Measurements from ENCODE around the gene PDK4.
"Not testable (repeated sequence)": the region's sequence is repeated elsewhere in the genome, so short reads cannot be mapped to it uniquely, and the experiment has no call there.

The PDK4 gene

DNA sequence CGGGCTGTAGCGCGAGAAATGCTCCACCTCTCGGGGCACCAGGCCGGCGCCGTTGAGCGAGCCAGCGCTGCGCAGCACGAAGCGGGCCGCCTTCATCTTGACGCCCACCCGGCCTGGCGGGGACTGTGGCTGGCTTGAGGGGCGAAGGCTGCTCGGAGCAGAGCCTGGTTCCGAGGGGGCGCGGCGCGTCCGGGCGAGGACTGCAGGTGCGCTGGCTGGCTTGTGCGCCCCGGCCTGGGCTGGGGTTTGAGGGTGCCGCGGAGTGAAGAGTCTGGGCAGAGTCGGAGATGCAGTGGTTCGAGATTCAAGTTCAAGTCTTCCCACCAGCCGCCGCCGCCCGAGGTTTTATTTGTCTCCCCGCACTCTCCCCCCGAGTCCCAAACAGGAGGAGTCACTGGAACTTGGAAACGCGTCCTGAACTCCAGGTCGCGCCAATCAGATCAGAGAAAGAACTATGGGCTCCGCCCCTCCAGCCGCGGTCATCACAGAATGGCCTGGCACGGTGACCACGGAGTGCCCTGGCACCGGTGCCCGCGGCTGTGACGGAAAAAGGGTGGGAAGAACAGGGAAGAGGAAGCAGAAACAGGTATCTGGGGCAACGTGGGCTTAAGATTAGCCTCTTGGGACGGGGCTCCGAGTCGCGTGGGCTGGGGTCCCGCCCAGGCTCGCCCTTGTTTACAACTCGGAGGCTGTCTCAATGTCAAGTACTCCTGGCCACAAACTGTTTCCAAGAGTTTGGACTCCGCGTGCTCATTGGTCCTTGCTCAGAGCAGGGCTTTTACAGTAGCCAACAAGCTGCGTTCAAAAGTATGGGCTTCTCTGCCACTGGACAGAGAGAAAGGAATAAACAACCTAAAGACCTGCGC lies at the start of gene PDK4:
Gene PDK4, minus strand, starts transcription at position 319 of the 866 bp plus-strand sequence. Its CDS starts 223 bp downstream, at position 96.
- peak; percentile 12 for DNase-seq

DNA sequence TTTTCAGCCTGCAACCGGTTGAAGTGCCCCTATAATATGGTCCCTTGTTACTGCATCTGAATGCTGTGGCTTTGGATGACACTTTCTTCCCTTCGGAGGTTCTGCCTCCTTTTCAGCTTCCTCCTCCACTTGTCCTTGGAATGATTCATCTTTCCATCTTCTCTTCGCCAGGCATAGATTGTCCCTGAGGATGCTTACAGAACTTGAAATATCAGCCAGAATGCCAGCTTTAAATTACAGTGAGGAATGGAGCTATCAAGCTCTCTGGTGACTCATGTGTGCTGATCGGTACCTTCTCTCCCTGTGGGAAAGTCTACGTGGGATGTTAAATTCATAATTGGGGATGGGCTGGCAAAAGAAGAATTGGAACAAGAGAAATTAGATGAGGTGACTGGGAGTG lies 45.9 kb upstream of the PDK4 start:
- DNase-seq: no peak

DNA sequence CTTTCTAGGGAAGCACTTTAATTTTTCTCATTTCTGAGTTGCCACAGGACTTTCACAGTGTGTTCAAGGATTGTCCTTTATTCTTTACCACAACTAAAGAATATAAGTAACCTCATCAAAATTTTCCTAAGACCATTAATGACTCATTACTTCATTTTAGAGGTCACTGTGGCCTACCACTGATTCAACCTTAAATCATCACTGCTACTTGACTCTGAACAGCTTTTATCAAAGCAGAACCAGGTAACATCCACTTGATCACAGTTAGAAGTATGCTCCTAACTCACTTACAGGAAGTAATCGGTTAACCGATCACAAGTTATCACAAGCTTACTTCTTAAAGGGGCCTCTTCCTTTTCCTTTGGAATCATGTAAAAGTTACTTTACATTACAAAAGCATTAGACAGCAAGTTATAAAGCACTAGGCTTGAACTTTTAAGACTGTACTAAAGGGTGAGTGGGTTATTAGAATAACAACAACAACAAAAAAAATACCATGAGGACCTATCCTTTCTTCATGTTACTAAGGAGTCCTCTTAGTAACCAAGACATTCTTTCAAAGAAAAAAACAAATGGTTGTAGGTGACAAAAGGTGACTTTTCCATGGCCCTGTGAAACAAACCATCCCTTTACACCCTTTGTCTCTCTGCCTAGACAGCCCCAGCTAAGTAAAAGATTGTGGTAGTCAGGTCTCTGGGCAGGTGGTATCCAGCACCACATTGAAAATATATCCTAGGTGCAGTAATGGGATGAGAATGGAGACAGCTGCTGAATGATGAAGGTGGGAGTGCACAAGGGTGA lies 40.0 kb upstream of the PDK4 start:
- no peak for DNase-seq

DNA sequence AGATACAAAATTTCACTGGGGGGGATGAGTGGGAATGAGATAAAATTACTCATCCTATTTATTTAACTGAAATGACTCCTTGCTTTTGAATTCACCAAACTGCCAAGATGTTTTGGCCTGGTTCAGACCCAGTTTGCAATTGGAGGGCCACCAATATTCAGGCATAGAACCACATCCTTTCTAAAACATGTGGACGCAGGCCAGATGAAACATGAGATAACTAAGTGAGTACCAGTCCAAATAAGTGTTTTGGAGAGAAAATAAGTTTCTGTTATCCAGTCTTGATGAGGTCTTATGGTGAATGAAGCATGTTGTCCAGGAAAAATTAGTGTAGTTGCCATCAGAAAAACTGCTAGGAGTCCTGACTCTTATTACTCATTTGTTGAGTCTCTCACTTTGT lies 36.3 kb upstream of the PDK4 start:
- DNase-seq: no peak

DNA sequence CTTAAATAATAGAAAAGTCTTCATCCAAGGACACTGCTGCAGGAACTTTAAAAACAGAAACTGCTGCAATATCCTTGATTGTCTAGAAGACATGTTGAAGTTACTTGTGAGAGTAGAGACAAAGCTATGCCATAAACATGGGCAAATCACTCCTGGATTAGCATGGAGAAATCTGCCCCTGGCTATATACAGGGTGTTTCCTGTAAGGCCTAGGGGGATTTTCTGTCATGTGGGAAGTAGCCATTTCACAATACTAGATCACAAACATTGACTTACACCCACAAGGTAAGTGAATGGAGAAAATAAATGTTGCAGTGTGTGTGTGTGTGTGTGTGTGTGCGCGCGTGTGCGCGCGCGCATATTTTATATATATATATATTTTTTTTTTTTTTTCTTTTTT lies 35.2 kb upstream of the PDK4 start:
- DNase-seq: peak; percentile 27

DNA sequence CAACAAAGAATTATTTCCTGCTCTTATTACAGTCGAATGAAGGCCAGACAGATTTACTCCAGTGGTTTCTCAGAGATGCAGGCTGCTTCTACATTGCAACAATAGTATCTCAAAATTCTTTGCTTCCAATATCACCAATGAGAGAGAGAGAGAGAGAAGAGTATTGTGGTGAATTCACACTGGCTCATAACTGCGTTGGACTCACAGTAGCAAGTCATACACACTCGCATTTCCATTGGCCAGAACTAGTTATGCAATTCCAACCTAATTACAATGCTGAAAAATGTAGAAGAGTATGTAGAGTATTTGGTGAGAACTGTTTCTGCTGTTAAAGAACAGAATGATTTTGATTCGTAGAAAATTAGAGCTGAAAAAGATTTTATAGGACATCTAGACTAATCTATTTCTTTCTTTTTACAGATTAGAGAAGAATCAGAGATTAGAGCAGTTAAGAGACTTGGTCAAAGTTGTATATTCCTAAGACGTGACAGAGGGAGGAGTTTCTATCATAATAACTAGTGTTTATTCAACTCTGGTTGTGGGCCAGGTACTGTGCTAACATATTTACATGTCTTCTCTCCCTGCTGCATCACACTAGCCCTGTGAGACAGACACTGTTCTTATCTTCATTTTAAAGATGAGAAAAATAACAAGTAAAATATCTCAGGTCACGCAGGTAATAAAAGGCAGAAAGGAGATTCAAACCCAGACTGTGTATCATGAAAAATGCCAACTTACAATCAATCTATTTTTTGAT lies 34.6 kb upstream of the PDK4 start:
- DNase-seq: no peak

DNA sequence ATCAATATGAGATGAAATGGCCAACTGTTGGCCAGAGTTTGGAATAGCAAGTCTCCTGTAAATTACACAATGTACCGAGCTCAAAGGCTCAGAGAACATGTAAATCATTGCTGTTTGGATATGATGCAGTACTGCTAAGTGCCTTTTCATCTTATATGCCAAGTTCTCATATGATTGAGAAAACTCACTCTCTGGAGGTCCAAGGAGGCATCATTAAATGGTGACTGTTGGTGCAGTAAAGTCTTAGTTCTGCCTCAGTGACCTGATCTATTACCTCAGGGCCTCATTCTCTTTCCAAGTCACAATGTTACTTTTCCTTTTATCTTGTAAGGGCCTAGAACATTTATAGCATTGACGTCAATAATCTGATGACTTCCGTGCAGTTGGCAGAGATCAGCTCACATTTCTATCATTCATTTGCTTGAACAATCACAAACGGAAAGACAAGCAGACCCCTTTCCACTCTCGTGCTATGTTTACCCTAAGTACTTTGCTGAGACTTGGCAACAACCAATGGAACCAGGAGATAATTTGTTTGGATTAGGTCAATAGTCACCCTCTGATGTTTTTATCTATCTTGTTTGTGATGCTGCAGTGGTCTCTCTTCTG lies 32.6 kb upstream of the PDK4 start:
- DNase-seq: no peak

DNA sequence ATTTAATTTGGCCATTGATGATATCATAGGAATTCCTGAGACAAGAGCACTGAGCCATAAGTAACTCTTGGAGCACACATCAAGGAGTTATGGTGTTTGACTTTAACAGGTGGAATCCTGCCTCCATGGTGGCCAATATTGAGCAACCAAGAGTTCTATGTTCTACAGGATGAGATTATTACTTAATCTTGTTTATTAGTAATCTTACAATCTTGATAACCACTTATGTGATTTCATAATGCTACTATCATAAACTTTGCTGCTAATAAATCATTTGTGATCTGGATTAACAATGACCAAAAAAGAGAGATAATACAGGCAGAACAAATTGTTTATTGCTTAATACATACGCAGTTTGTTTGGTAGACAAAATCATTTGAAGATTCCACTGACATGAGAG lies 27.5 kb upstream of the PDK4 start:
- DNase-seq: no peak

DNA sequence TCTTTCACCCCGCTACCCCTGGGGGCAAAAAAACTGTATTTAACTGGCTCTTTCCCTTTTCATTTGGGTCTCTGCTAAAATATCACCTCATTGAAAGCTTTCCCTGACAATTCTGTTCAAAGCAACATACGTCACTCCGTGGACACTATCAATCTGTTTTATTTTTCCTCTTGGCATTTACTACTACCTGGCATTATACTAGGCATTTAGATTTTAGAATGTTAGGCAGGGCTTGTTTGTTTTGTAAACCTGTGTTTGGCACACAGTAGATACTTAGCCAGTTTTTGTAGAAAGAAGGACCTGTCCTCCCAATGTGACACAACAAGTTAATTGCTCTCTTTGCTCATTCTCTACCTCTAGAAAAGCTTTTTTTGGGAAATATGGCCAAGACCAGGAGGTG lies 26.5 kb upstream of the PDK4 start:
- DNase-seq: no peak

DNA sequence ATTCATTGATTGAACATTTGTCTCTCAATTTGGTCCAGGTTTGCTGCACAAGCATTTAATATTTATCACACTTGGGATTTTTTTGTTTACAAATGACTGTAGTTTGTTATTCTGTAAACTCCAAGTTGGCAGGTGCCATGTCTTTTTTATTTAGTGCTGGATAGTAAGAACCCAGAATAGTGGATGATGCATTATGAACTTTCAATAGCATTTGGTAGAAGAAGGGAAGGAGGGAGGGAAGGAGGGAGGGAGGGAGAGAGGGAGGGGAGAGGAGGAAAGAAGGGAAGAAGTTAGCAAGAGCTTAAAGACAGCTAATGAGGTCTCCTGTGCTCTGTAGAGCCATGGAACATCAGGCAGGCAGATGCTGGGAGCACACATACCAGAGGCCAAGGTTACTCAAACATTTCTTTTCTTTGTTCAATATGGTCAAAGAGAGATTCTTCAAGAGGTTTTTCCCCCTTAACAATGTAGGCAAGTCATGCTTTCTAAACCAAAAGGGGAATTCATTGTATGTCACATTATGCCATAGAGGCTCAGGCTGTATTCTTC lies 25.8 kb upstream of the PDK4 start:
- no peak for DNase-seq

DNA sequence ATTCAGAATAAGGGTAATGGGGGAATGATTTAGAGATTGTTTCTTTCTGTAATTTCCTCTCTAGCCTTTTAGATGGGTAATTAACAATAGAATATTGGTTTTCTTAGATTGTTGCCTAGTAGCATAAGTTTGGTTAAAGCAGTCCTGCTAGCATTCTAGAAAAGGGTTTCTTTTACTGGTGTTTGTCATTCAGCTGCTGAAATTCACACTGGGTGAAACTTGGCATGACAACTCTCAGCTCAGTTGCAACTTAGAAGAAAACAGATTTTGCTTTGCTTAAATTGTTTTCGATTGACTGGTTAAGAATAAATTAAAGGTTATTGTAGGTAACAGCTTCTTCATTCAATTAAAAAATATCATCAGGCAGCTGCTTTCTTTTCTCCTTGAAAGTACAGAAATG lies 25.1 kb upstream of the PDK4 start:
- no peak for DNase-seq

DNA sequence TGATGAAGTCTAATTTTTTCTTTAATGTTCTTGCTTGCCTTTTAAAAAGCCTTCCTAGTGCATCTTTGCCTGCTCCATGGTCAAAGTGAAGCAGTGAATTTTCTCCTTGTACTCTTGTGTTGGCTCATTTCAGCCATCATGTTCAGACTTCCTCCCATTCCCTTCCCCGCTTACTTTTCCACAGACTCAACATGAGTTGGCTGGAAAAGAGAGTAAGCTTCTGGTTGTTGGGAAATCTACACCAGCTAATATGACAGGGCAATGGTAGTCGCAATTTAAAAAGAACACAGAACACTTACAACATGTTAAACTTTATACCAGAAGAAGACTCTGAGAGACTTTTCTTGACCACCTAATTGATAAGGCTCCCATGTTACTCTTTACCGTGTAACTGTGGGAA lies 24.3 kb upstream of the PDK4 start:
- no peak for DNase-seq

DNA sequence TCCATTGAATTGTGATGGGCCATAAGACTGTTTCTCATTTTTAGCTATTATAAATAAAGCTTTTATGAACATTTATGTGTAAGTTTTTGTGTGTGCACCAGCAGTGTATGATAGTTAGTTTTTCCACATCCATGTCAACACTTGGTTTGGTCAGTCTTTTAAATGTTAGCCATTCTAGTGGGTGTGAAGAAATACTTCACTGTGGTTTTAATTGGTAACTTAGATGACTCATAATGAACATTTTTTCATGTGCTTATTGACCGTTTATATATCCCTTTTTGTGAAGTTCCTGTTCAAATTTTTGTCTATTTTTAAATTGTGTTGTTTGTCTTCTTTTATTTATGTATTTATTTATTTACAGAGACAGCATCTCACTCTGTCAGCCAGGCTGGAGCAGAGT lies 23.6 kb upstream of the PDK4 start:
- DNase-seq: no peak

DNA sequence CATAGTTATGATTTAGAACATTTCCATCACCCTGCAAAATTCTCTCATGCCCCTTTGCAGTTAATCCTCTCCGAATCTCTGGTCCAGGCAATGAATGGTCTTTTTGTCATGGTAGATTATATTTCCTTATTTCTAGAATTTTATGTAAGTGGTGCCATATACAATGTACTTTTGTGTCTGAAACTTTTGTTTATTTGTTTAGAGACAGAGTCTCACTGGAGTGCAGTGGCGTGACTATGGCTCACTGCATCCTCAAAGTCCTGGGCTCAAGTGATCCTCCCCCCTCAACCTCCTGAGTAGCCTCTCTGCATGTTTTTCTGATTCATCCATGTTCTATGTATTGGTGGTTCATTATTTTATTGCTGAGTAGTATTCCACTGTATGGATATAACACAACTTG lies 23.2 kb upstream of the PDK4 start:
- DNase-seq: no peak

DNA sequence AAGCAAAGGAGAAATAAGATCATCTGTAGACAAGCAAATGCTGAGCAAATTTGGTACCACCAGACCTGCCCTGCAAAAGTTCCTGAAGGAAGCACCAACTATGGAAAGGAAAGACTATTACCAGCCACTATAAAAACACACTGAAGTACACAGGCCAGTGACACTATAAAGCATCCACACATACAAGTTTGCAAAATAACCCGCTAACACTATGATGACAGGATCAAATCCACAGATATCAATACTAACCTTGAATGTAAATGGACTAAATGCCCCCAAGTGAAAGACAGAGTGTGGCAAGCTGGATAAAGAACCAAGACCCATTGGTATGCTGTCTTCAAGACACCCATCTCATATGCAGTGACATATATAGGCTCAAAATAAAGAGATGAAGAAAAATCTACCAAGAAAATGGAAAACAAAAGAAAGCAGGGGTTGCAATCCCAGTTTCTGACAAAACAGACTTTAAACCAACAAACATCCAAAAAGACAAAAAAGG lies 18.2 kb upstream of the PDK4 start:
- no peak for DNase-seq

DNA sequence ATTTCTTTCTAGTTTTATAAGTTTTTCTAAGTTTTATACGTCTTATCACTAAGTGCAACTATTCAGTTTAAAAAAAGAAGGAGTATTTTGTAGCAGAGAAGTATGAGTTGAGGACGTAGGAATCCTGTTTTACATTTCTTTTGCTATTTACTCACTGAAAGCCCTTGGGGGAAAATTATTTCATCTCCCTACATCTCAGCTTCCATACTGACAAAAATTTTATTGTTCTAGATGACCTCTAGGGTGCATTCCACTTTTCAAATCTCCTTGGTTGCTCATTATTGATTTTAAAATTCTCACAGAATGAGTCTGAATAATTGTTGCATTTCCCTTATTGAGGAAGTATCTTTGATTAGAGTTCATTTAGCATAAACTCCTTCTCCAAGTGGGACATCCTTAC lies 14.9 kb upstream of the PDK4 start:
- no peak for DNase-seq

DNA sequence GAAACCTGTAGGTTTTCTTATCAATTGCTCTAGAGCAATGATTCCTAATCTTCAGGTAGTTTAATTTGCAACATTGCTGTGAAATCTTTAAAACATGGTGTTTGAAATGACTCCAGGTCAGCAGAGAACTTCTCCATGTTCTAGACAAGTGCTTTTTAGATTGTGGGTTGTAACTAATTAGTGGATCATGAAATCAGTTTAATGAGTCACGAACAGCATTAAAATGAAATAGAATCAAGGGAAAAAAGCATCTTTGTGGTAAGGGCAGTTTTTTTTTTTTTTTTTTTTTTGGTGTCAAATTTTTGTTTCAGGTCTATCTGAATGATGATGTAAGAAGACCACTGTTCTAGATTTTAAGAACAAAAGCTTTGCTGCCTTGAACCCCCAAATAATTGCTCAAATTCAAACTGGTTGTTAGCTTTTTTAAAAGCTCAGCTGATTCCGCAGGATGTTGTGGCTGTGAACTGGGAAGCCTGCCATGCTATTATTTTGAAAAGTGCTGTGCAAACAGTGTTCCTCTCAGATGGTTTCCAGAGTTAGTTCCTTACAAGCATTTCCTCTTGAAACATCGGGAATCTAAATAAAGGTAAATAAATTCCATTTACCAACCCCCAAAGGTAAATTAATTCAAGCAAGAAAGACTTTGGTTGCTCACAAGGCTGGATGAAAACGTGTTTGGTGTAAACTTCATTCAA lies 13.1 kb upstream of the PDK4 start:
- DNase-seq: no peak

DNA sequence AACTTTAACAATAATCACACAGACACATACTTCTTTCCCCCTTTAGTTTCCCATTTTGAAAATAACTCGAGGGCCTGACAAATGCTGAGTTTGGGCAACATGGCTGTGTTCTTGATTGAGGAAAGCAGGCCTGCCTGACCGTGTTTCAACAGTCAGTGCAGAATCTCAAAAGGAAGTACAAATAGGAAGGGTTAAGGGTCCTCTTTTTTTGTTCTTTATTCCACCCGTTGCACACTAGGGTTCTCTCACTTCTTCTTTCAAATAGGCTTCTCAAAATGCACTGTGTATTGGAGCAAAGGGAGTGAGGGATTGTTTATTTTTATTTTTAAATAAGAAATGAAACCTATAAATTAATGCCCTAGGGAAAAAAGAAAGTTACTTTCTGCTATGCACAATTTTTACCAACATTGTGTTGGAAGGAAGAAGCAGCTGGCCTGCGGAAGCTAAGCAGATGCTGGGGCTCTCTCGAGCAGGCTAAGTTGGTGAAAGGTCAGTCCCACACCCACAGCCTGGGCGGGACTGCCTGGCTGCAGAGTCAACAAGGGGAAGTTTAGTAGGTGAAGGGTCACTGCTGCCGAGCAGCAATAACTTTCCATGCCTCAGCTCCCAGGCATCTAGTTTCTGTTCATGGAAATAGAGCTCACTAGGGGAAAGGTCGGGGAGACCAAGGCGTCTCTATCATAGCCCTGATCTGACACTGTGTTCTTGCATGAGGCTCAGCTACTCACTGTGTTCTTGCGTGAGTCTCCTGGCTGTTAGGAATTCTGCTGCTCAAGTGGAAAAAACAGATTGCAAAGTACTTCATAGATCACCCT lies 12.2 kb upstream of the PDK4 start:
- peak; percentile 96 for DNase-seq

DNA sequence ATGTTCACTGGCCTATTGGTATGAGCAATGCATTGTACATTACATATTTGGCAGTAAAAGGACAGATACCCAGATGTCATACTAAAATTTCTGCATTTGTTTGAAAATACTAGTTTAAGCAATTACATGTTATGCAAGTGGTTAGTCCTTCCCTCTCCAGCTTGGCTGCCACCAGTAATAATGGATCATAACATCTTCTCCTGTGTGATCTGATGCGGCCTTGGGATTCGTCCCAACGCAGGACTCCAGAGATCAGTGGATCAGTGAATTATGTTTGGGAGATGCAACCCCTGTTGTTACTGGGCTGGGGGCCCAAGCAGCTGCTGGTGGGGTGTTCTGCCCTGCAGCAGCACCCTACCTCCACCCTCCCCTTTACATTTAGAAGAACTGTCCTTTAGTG lies 11.2 kb upstream of the PDK4 start:
- peak; percentile 10 for DNase-seq

DNA sequence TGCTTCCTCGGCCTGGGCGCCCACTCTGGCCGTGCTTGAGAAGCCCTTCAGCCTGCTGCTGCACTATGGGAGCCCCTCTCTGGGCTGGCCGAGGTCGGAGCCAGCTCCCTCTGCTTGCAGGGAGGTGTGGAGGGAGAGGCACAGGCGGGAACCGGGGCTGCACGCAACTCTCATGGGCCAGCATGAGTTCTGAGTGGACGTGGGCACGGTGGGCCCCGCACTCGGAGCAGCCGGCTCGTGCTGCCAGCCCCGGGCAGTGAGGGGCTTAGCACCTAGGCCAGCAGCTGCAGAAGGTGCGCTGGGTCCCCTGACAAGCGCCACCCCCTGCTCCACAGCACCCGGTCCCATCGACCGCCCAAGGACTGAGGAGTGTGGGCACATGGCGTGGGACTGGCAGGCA lies 9.0 kb upstream of the PDK4 start:
- DNase-seq: no peak

DNA sequence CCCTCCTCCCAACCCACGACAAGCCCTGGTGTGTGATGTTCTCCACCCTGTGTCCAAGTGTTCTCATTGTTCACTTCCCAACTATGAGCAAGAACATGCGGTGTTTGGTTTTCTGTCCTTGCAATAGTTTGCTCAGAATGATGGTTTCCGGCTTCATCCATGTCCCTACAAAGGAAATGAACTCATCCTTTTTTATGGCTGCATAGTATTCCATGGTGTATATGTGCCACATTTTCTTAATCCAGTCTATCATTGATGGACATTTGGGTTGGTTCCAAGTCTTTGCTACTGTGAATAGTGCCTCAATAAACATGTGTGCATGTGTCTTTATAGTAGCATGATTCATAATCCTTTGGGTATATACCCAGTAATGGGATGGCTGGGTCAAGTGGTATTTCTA lies 8.5 kb upstream of the PDK4 start:
- not testable (repeated sequence) for DNase-seq
